ENCODE data around the gene NUTM1. TPM values are rescaled to one million over a fixed set of nuclear protein-coding genes. Genes with fewer than 3 reads are reported as not detected.
"Not testable (repeated sequence)": the region's sequence is repeated elsewhere in the genome, so short reads cannot be mapped to it uniquely, and the experiment has no call there.

Gene NUTM1
- total RNA-seq, 1 donor from 2014 or later, result not detected

DNA sequence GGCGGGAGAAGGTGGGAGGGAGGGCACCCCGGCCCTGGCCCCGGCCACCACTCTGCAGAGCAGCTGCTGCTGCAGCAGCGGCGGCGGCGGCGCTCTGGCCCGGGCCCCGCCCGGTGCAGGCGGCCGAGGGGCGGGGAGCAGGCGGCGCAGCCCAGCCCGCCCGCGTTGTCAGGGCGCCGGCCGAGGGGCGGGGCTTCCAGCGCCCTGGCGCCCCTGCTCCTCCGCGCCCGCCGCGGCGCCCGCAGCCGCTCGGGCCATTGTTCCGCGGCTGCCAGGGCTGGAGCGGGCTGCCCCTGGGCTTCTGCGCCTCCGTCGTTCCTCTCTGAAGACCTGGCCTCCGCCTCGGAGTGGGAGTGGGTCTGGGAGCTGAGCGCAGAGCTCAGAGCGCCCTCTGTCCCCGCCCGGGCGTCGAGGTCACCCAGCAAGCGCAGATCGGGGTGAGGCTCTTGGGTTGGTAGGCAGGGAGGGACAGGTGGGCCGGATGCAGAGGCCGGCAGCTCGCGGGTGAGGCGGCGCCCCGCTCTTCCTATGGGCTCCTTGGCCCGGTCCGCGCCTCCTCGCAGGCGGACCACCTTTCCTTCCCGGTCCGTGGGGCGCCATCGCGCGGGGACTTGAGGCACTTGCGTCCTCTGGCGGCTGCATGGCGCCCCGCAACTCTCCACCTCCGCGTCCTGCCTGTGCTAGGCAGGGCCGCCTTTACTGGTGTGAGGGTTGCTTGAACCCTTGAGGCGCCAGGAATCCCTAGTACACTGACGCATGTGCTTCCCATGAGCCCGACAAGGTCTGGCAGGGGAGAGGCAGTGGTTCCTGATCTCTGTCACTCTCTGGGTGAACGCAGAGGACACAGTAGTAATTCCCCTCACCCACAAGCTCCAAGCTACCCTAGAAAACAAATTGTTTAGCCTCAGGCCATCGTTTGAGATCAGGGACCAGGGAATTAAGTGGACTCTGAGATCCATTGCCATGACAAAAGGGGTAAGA lies 24.3 kb downstream of the NUTM1 start, which contains the start of gene LPCAT4:
Gene LPCAT4 (minus strand): TSS at position 96 of the 981 bp plus-strand sequence. CDS start 96 bp downstream, outside the sequence.
- peaks cover 6% of the 10 kb centered on the region for H3K9me3 Mint-ChIP-seq
- peak; percentile 77 to 88 for DNase-seq (ENCODE audit: low spot score in 2 of 2, unreplicated experiment in 2 of 2)
- H3K27ac Mint-ChIP-seq, result peak within 1 kb of the TSS; percentile 96
- peak; percentile 82 for TF ChIP-seq CTCF (IDR thresholded peaks at IDR 0.05; ENCODE audit: unreplicated experiment)
- peak within 1 kb of the TSS; percentile 95 for H3K4me3 Mint-ChIP-seq
- H3K36me3 Mint-ChIP-seq, result peaks cover 9% of the 10 kb centered on the region
- peaks cover 35% of the 10 kb centered on the region for H3K4me1 Mint-ChIP-seq
- H3K27me3 Mint-ChIP-seq (ENCODE audit: low read depth), result no peaks in the 10 kb centered on the region

DNA sequence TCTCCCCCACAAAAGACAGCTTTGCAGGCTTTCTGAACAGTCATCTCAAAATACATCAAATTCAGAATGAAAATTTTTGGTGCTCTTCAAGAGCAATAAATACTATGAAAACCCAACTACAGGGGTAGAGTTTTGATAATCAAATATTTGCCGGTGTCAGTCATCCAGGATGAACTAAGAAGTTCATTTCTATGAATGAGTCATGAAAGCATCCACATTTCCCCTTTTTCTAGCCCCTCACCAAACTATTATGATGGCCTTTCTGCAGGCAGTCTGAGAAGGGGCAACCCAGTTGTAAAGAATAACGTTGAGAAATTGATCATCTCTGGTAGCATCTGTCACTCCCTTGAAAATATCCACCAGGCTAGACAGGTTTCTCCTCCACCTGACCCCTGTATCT lies 27.0 kb downstream of the NUTM1 start:
- Mint-ChIP-seq H3K27ac (peak overlapping the region; percentile 73), H3K9me3 (peaks cover 10% of the 10 kb centered on the region), H3K4me1 (peaks cover 37% of the 10 kb centered on the region), H3K36me3 (peaks cover 8% of the 10 kb centered on the region), H3K27me3 (ENCODE audit: low read depth) (no peaks in the 10 kb centered on the region), H3K4me3 (peak overlapping the region; percentile 8)
- TF ChIP-seq CTCF (IDR thresholded peaks at IDR 0.05; ENCODE audit: unreplicated experiment), result no peak
- DNase-seq (ENCODE audit: low spot score in 2 of 2, unreplicated experiment in 2 of 2), result no peak

GRCh38 chr15:34370643-34371042 lies 27.5 kb downstream of the NUTM1 start:
- Mint-ChIP-seq H3K36me3 (peaks cover 8% of the 10 kb centered on the region), H3K27ac (peak overlapping the region; percentile 73), H3K4me1 (peaks cover 33% of the 10 kb centered on the region), H3K4me3 (no peak overlapping the region), H3K27me3 (ENCODE audit: low read depth) (no peaks in the 10 kb centered on the region), H3K9me3 (peaks cover 10% of the 10 kb centered on the region)
- DNase-seq (ENCODE audit: low spot score in 2 of 2, unreplicated experiment in 2 of 2), result no peak
- TF ChIP-seq CTCF (IDR thresholded peaks at IDR 0.05; ENCODE audit: unreplicated experiment), result no peak

- Mint-ChIP-seq H3K27me3 (ENCODE audit: low read depth) (no peaks in the 10 kb centered on the region), H3K4me1 (peaks cover 16% of the 10 kb centered on the region), H3K27ac (no peak overlapping the region), H3K9me3 (peaks cover 26% of the 10 kb centered on the region), H3K36me3 (peaks cover 10% of the 10 kb centered on the region), H3K4me3 (no peak overlapping the region)
- no peak for DNase-seq (ENCODE audit: low spot score in 2 of 2, unreplicated experiment in 2 of 2)
- TF ChIP-seq CTCF (IDR thresholded peaks at IDR 0.05; ENCODE audit: unreplicated experiment), result no peak
Measured at GRCh38 chr15:34373951-34374350, 30.8 kb downstream of the NUTM1 start.

- no peaks in the 10 kb centered on the region for H3K27me3 Mint-ChIP-seq (ENCODE audit: low read depth)
Measured at GRCh38 chr15:34374816-34375215, 31.7 kb downstream of the NUTM1 start.

DNA sequence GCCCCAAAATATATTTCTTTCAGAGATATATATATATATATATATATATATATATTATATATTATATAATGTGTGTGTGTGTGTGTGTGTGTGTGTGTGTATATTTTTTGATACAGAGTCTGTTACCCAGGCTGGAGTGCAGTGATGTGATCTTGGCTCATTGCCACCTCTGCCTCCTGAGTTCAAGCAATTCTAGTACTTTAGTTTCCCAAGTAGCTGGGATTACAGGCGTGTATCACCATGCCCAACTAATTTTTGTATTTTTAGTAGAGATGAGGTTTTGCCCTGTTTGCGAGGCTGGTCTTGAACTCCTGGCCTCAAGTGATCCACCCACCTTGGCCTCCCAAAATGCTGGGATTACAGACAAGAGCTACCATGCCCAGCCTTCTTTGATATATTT lies 32.4 kb downstream of the NUTM1 start:
- not testable (repeated sequence) for DNase-seq (ENCODE audit: low spot score in 2 of 2, unreplicated experiment in 2 of 2); H3K27me3 Mint-ChIP-seq (ENCODE audit: low read depth); H3K4me1 Mint-ChIP-seq; H3K4me3 Mint-ChIP-seq; H3K36me3 Mint-ChIP-seq; H3K27ac Mint-ChIP-seq
- peaks cover 26% of the 10 kb centered on the region for H3K9me3 Mint-ChIP-seq

More at GRCh38 chr15:34374816-34375215, 31.7 kb downstream of the NUTM1 start:
- no peak for TF ChIP-seq CTCF (IDR thresholded peaks at IDR 0.05; ENCODE audit: unreplicated experiment)
- no peak for DNase-seq (ENCODE audit: low spot score in 2 of 2, unreplicated experiment in 2 of 2)
- Mint-ChIP-seq H3K4me1 (peaks cover 11% of the 10 kb centered on the region), H3K9me3 (peaks cover 26% of the 10 kb centered on the region), H3K36me3 (peaks cover 10% of the 10 kb centered on the region), H3K4me3 (no peak overlapping the region), H3K27ac (no peak overlapping the region)

All from mesothelial cell of epicardium (in vitro differentiated cells).